Activated CD8-positive, alpha-beta memory T cell treated with anti-CD3 and anti-CD28 coated beads, Interleukin-2, amount 50 U/mL, for 24 hours (primary cell): ENCODE results near the gene ARHGAP15.

ENCODE experiments used
- DNase-seq: peaks from one replicate; pipeline ENCODE4 v3.0.0-alpha.2; 2020; ENCODE audit errors: extremely low read depth

The ARHGAP15 gene

GRCh38 chr2:143688815-143689214 is 559.6 kb downstream of the ARHGAP15 start:
- no peak for DNase-seq

- no peak for DNase-seq
Observed at GRCh38 chr2:143689541-143689940, 560.3 kb downstream of the ARHGAP15 start.

- DNase-seq, result no peak
Observed at GRCh38 chr2:143690235-143690634, 561.0 kb downstream of the ARHGAP15 start.

GRCh38 chr2:143691121-143691520 is 561.9 kb downstream of the ARHGAP15 start:
- DNase-seq, result no peak

- no peak for DNase-seq
Observed at GRCh38 chr2:143692162-143692561, 562.9 kb downstream of the ARHGAP15 start.

GRCh38 chr2:143692967-143693366 is 563.7 kb downstream of the ARHGAP15 start:
- DNase-seq, result no peak

GRCh38 chr2:143694335-143694734 is 565.1 kb downstream of the ARHGAP15 start:
- DNase-seq, result no peak

GRCh38 chr2:143696651-143697050 is 567.4 kb downstream of the ARHGAP15 start:
- DNase-seq, result no peak

GRCh38 chr2:143697744-143698143 is 568.5 kb downstream of the ARHGAP15 start:
- no peak for DNase-seq

GRCh38 chr2:143698352-143698751 is 569.1 kb downstream of the ARHGAP15 start:
- no peak for DNase-seq

- no peak for DNase-seq
Observed at GRCh38 chr2:143698888-143699570, 569.8 kb downstream of the ARHGAP15 start.

GRCh38 chr2:143700865-143701264 is 571.6 kb downstream of the ARHGAP15 start:
- DNase-seq, result no peak

- DNase-seq, result no peak
Observed at GRCh38 chr2:143701785-143702184, 572.6 kb downstream of the ARHGAP15 start.

- DNase-seq, result no peak
Observed at GRCh38 chr2:143702931-143703330, 573.7 kb downstream of the ARHGAP15 start.

- no peak for DNase-seq
Observed at GRCh38 chr2:143704451-143705106, 575.4 kb downstream of the ARHGAP15 start.

- DNase-seq, result no peak
Observed at GRCh38 chr2:143705108-143705707, 576.0 kb downstream of the ARHGAP15 start.

- DNase-seq, result no peak
Observed at GRCh38 chr2:143706354-143706753, 577.1 kb downstream of the ARHGAP15 start.

- DNase-seq, result no peak
Observed at GRCh38 chr2:143708682-143709081, 579.5 kb downstream of the ARHGAP15 start.

- DNase-seq, result no peak
Observed at GRCh38 chr2:143710196-143710595, 581.0 kb downstream of the ARHGAP15 start.

- DNase-seq, result no peak
Observed at GRCh38 chr2:143710879-143711278, 581.7 kb downstream of the ARHGAP15 start.

GRCh38 chr2:143716522-143716921 is 587.3 kb downstream of the ARHGAP15 start:
- no peak for DNase-seq

- DNase-seq, result no peak
Observed at GRCh38 chr2:143717053-143717452, 587.8 kb downstream of the ARHGAP15 start.

GRCh38 chr2:143717536-143718168 is 588.4 kb downstream of the ARHGAP15 start:
- DNase-seq, result no peak
